Measurements from ENCODE around the gene CRIP1.

DNA sequence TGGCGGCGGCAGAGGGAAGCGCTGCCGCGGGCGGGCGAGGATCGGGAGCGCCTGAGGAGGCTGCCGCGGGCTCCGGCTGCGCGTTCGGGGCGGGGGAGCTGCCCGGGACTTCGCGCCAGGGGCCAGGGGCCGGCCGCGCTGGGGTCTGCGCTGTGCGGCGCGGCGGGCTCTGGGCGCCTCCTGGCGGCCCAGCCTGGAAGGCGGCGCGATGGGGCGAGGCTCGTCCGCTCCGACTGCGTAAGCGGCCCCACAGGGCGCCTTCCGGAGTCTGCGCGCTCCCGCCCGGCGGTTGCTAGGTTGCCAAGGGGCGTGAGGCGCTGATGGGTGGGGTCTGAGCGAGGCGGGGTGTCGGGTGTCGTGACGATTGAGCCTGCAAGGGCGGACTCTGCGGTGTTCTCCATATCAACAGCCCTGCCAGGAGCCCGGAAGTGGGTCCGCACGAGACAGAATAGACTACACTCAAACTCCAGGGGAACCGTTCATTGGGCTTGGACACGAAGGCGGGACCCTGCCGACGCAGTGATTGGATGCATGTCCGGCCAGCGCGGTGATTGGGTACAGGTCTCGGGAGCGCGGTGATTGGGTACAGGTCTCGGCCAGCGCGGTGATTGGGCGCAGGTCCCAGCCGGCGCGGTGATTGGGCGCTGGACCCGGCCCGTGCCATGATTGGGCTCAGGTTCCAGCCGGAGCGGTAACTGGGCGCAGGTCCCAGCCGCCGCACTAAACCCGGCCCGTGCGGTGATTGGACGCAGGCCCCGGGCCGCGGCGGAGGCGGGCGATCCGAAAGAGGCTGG, 4.1 kb downstream of the CRIP1 start, which contains the start of gene TEDC1:
- TF ChIP-seq, protein P1, sequence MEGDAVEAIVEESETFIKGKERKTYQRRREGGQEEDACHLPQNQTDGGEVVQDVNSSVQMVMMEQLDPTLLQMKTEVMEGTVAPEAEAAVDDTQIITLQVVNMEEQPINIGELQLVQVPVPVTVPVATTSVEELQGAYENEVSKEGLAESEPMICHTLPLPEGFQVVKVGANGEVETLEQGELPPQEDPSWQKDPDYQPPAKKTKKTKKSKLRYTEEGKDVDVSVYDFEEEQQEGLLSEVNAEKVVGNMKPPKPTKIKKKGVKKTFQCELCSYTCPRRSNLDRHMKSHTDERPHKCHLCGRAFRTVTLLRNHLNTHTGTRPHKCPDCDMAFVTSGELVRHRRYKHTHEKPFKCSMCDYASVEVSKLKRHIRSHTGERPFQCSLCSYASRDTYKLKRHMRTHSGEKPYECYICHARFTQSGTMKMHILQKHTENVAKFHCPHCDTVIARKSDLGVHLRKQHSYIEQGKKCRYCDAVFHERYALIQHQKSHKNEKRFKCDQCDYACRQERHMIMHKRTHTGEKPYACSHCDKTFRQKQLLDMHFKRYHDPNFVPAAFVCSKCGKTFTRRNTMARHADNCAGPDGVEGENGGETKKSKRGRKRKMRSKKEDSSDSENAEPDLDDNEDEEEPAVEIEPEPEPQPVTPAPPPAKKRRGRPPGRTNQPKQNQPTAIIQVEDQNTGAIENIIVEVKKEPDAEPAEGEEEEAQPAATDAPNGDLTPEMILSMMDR (IDR thresholded peaks at IDR 0.05) = peak; percentile 11 to 79 (median 24)
- TF ChIP-seq POLR2A (IDR thresholded peaks at IDR 0.05) = no peak
- peak in 3 of 4 donors; percentile 39 to 68 (median 52) for TF ChIP-seq POLR2AphosphoS5 (IDR thresholded peaks at IDR 0.05)
- peak in 1 of 4 donors; percentile 3 for TF ChIP-seq EP300 (IDR thresholded peaks at IDR 0.05)

Data from sigmoid colon (tissue), 4 donors.